ENCODE data around the gene GIN1.

The GIN1 gene

GRCh38 chr5:103126557-103126956 is 6.6 kb upstream of the GIN1 start:
- no peak for TF ChIP-seq CTCF (conservative IDR thresholded peaks at IDR 0.05; ENCODE audit: low read depth, low read length)
- peaks cover 23% of the 10 kb centered on the region for H3K79me2 ChIP-seq (ENCODE audit: insufficient read depth, low read depth)
- no peak overlapping the region for H2AFZ ChIP-seq (ENCODE audit: low read depth)
- no peak overlapping the region for H3K4me2 ChIP-seq
- H3K4me3 ChIP-seq (IDR thresholded peaks at IDR 0.05; ENCODE audit: insufficient read depth, low read depth, low read length), result no peak overlapping the region
- no peaks in the 10 kb centered on the region for H3K27me3 ChIP-seq (ENCODE audit: insufficient read depth, low read depth)
- H3K9ac ChIP-seq, result no peak overlapping the region
- H3K27ac ChIP-seq, result no peak overlapping the region
- no peaks in the 10 kb centered on the region for H4K20me1 ChIP-seq (ENCODE audit: insufficient read depth)
- H3K36me3 ChIP-seq (ENCODE audit: insufficient read depth), result 0 out of 2 replicates have a peak, but pooled peaks cover 5% of the 10 kb centered on the region
- peaks cover 11% of the 10 kb centered on the region for H3K4me1 ChIP-seq (ENCODE audit: low read depth, poor library complexity, severe bottlenecking)

GRCh38 chr5:103122242-103122641 is 2.3 kb upstream of the GIN1 start:
- no peak for TF ChIP-seq CTCF (conservative IDR thresholded peaks at IDR 0.05; ENCODE audit: low read depth, low read length)
- no peak overlapping the region for H3K27ac ChIP-seq
- no peaks in the 10 kb centered on the region for H3K36me3 ChIP-seq (ENCODE audit: insufficient read depth)
- H3K4me3 ChIP-seq (IDR thresholded peaks at IDR 0.05; ENCODE audit: insufficient read depth, low read depth, low read length), result no peak overlapping the region
- H2AFZ ChIP-seq (ENCODE audit: low read depth), result no peak overlapping the region
- no peak overlapping the region for H3K9ac ChIP-seq
- H4K20me1 ChIP-seq (ENCODE audit: insufficient read depth), result no peaks in the 10 kb centered on the region
- H3K79me2 ChIP-seq (ENCODE audit: insufficient read depth, low read depth), result peaks cover 48% of the 10 kb centered on the region
- H3K4me2 ChIP-seq, result peak overlapping the region; percentile 51; the same call in 1 of the 2 replicates
- peaks cover 30% of the 10 kb centered on the region for H3K4me1 ChIP-seq (ENCODE audit: low read depth, poor library complexity, severe bottlenecking)
- H3K27me3 ChIP-seq (ENCODE audit: insufficient read depth, low read depth), result no peaks in the 10 kb centered on the region

GRCh38 chr5:103120607-103121200 is 766 bp upstream of the GIN1 start:
- Histone ChIP-seq H3K27ac (peak overlapping the region; percentile 100), H3K27me3 (ENCODE audit: insufficient read depth, low read depth) (no peaks in the 10 kb centered on the region), H3K4me1 (ENCODE audit: low read depth, poor library complexity, severe bottlenecking) (peaks cover 37% of the 10 kb centered on the region), H3K9ac (peak overlapping the region; percentile 99), H3K4me3 (IDR thresholded peaks at IDR 0.05; ENCODE audit: insufficient read depth, low read depth, low read length) (peak overlapping the region; percentile 39), H2AFZ (ENCODE audit: low read depth) (peak overlapping the region; percentile 33; the same call in 1 of the 2 replicates), H3K79me2 (ENCODE audit: insufficient read depth, low read depth) (peaks cover 48% of the 10 kb centered on the region), H4K20me1 (ENCODE audit: insufficient read depth) (no peaks in the 10 kb centered on the region), H3K36me3 (ENCODE audit: insufficient read depth) (no peaks in the 10 kb centered on the region), H3K4me2 (peak overlapping the region; percentile 51)
- no peak for TF ChIP-seq CTCF (conservative IDR thresholded peaks at IDR 0.05; ENCODE audit: low read depth, low read length)

- H3K4me2 ChIP-seq, result peak overlapping the region; percentile 92
- H3K27ac ChIP-seq, result peak overlapping the region; percentile 100
- peak overlapping the region; percentile 99 for H3K9ac ChIP-seq
- H3K4me1 ChIP-seq (ENCODE audit: low read depth, poor library complexity, severe bottlenecking), result peaks cover 37% of the 10 kb centered on the region
- H4K20me1 ChIP-seq (ENCODE audit: insufficient read depth), result no peaks in the 10 kb centered on the region
- no peaks in the 10 kb centered on the region for H3K36me3 ChIP-seq (ENCODE audit: insufficient read depth)
- peak overlapping the region; percentile 0 for H3K4me3 ChIP-seq (IDR thresholded peaks at IDR 0.05; ENCODE audit: insufficient read depth, low read depth, low read length)
- TF ChIP-seq CTCF (conservative IDR thresholded peaks at IDR 0.05; ENCODE audit: low read depth, low read length), result no peak
- H3K79me2 ChIP-seq (ENCODE audit: insufficient read depth, low read depth), result peaks cover 48% of the 10 kb centered on the region
- H2AFZ ChIP-seq (ENCODE audit: low read depth), result peak overlapping the region; percentile 80
- H3K27me3 ChIP-seq (ENCODE audit: insufficient read depth, low read depth), result no peaks in the 10 kb centered on the region
These were observed 721 bp downstream of the GIN1 start for GRCh38 chr5:103119070-103119764.

Data from KMS-11 (cell line).